Pancreas (tissue), 10 donors: ENCODE results near the gene MTAP. TPM values are rescaled to one million over a fixed set of nuclear protein-coding genes. Genes with fewer than 3 reads are reported as not detected.

ENCODE experiments used
- ATAC-seq, 4 donors: fragments of 200-7000 bp; cut with Tn5 transposase; one replicate each; pipeline versions ENCODE4 v1.8.0 to v1.9.1; 2020; ENCODE audit warnings: mild to moderate bottlenecking in 4 of 4, moderate library complexity in 4 of 4
- DNase-seq, 6 donors: peaks; one replicate each; pipeline ENCODE4 v3.0.0-alpha.2; 2020
- FAIRE-seq: peaks from 2 replicates; lab custom pipeline; 2012; peaks lifted over from hg19 to GRCh38; lab: Jason Lieb, UNC
- H3K27ac ChIP-seq, 4 donors: fragments of 200-600 bp; sonication (generic); 1 replicate in 3 of 4; 2 replicates in 1 of 4; pipeline versions ENCODE4 v1.5.0 to v1.8.0; 2020
- H3K27me3 ChIP-seq, 4 donors: fragments of 200-600 bp; one replicate each; pipeline ENCODE4 v1.8.0; 2021
- H3K36me3 ChIP-seq, 3 donors: fragments of 200-600 bp; sonication (generic) in 1 of 3; one replicate each; pipeline versions ENCODE4 v1.5.0 to v1.8.0; 2020 to 2021
- H3K4me1 ChIP-seq, 3 donors: fragments of 200-600 bp; one replicate each; pipeline ENCODE4 v1.8.0; 2021
- H3K4me3 ChIP-seq, 4 donors: fragments of 200-600 bp; sonication (generic) in 2 of 4; one replicate each; pipeline versions ENCODE4 v1.5.0 to v1.8.0; 2020 to 2021
- H3K9me3 ChIP-seq, 4 donors: fragments of 200-600 bp; one replicate each; pipeline ENCODE4 v1.8.0; 2021
- CTCF ChIP-seq, 4 donors: fragments of 200-600 bp; sonication (generic) in 3 of 4; IDR thresholded peaks; one replicate each; pipeline versions ENCODE4 v1.5.0 to v1.8.0; 2021; ENCODE audit warnings: antibody characterized with exemption in 4 of 4
- WGBS, 2 donors: extraction: QIAGEN DNeasy Blood & Tissue Kit; methylation state at CpG; one replicate each; pipeline ENCODE4 v1.1.7; 2013; 5-methylcytosine and 5-hydroxymethylcytosine counted together
- intact Hi-C, 3 donors: fragments of 100-400 bp; cut with DNase I; formaldehyde crosslinking; loops; one replicate each; pipeline versions ENCODE4 v1.11.1 to v1.14.2; 2022
- polyA plus RNA-seq, 2 donors: library from polyadenylated mRNA; stranded (reverse); fragments of 200-250 nt; gene quantifications; one replicate each; pipeline ENCODE4 v1.2.3, GENCODE V29; 2013
- total RNA-seq, 6 donors: library from RNA; stranded (reverse); fragmentation: NEBNext Ultra II Directional in 4 of 6; extraction: Animal tissue kit (Norgen Biotek cat#: 25700) in 4 of 6; gene quantifications; one replicate each; pipeline versions ENCODE4 v1.2.1 to v1.2.4, GENCODE V29; 2021 to 2023
- donor health status: healthy with polysubstance abuse.
- donor health status: DM: no; HTN: no; CAD: no; lungs with moderate emphysema.
- donor health status: DM: no; HTN: no; CAD: no.
- donor health status: control.
- donor health status: control.
- donor health status: Bipolar disorder and iron deficiency.
- donor health status: DM: yes; HTN: yes; CAD: no.
- donor health status: DM: no; HTN: no; CAD: no.
- donor health status: DM: no; HTN: no; CAD: no.
- donor health status: DM: yes; HTN: yes; CAD: no.

MTAP gene
- total and polyA plus RNA-seq, 8 donors: 4.7 to 26.7 (median 16.7) TPM

GRCh38 chr9:21833090-21833801, 30.8 kb downstream of the MTAP start:
- H3K27ac ChIP-seq: no peak overlapping the region
- H3K9me3 ChIP-seq: no peaks in the 10 kb centered on the region
- H3K36me3 ChIP-seq: peaks cover 0 to 22% (median 0%) of the 10 kb centered on the region in 3 donors
- 92 to 97% methylated on average over 8 of the region's 8 CpGs for WGBS, 2 donors
- H3K4me3 ChIP-seq: no peak overlapping the region
- H3K27me3 ChIP-seq: no peaks in the 10 kb centered on the region
- H3K4me1 ChIP-seq: peaks cover 0 to 7% (median 0%) of the 10 kb centered on the region in 3 donors
- intact Hi-C loops: no loop called here
- DNase-seq: no peak
- ATAC-seq: no peak
- no peak for FAIRE-seq
- no peak for TF ChIP-seq CTCF (IDR thresholded peaks at IDR 0.05)

GRCh38 chr9:21835121-21835520, 32.7 kb downstream of the MTAP start:
- no peaks in the 10 kb centered on the region for H3K27me3 ChIP-seq
- no peak for TF ChIP-seq CTCF (IDR thresholded peaks at IDR 0.05)
- H3K4me3 ChIP-seq: no peak overlapping the region
- peaks cover 0 to 18% (median 0%) of the 10 kb centered on the region in 3 donors for H3K36me3 ChIP-seq
- 97 to 99% methylated on average over 3 of the region's 3 CpGs for WGBS, 2 donors
- no peak for ATAC-seq
- H3K9me3 ChIP-seq: no peaks in the 10 kb centered on the region
- H3K4me1 ChIP-seq: peaks cover 0 to 7% (median 0%) of the 10 kb centered on the region in 3 donors
- no peak overlapping the region for H3K27ac ChIP-seq
- no peak for DNase-seq
- no peak for FAIRE-seq
- intact Hi-C loops: no loop called here

- Histone ChIP-seq H3K36me3 (peaks cover 0 to 29% (median 0%) of the 10 kb centered on the region in 3 donors), H3K27ac (peak overlapping the region in 1 of 4 donors; percentile 7), H3K9me3 (no peaks in the 10 kb centered on the region), H3K4me1 (peaks cover 0 to 7% (median 0%) of the 10 kb centered on the region in 3 donors), H3K27me3 (no peaks in the 10 kb centered on the region), H3K4me3 (no peak overlapping the region)
- ATAC-seq (peak; percentile 39 to 63 (median 44)), DNase-seq (no peak), FAIRE-seq (no peak)
- WGBS, 2 donors: 75 to 77% methylated on average over 7 of the region's 7 CpGs
- intact Hi-C loops: no loop called here
- TF ChIP-seq CTCF (IDR thresholded peaks at IDR 0.05): no peak
Measured at GRCh38 chr9:21836437-21837161, 34.2 kb downstream of the MTAP start.

GRCh38 chr9:21837501-21837900, 35.1 kb downstream of the MTAP start:
- Histone ChIP-seq H3K27me3 (no peaks in the 10 kb centered on the region), H3K27ac (no peak overlapping the region), H3K36me3 (peaks cover 0 to 31% (median 0%) of the 10 kb centered on the region in 3 donors), H3K4me3 (no peak overlapping the region), H3K4me1 (peaks cover 0 to 7% (median 0%) of the 10 kb centered on the region in 3 donors), H3K9me3 (no peaks in the 10 kb centered on the region)
- TF ChIP-seq CTCF (IDR thresholded peaks at IDR 0.05): no peak
- no peak for ATAC-seq
- 86 to 87% methylated on average over 6 of the region's 6 CpGs for WGBS, 2 donors
- no peak for DNase-seq
- intact Hi-C loops: no loop called here
- FAIRE-seq: no peak
